Naive thymus-derived CD8-positive, alpha-beta T cell (primary cell): Measurements from ENCODE around the gene GFOD2. TPM values are rescaled to one million over a fixed set of nuclear protein-coding genes. Genes with fewer than 3 reads are reported as not detected.

Experiments
- ATAC-seq, 2 donors: fragments of 150-1000 bp; cut with Tn5 transposase in 1 of 2; sonication (Bioruptor Pico), chemical (Tn5 transposase) in 1 of 2; 1 replicate in 1 of 2; 2 replicates in 1 of 2; pipeline ENCODE4 v1.10.0; 2021; ENCODE audit warnings: mild to moderate bottlenecking in 2 of 2, moderate library complexity in 2 of 2
- POLR2A ChIA-PET: fragments of 350-600 bp; sonication (Branson Sonifier 250); formaldehyde crosslinking; loops from one replicate; lab custom pipeline; 2021; ENCODE audit warnings: antibody characterized with exemption; lab: Charles Lee
- DNase-seq, 10 donors: peaks; one replicate each; pipeline versions ENCODE4 v3.0.0 to v3.0.0-alpha.2; 2020 to 2022
- H3K27ac Mint-ChIP-seq, 10 donors: one replicate each; pipeline ENCODE4 v1.8.0; 2020 to 2022; ENCODE audit warnings: mild to moderate bottlenecking in 10 of 10, mixed read lengths in 10 of 10, moderate library complexity in 4 of 10, inconsistent platforms in 1 of 10
- H3K27me3 Mint-ChIP-seq, 5 donors: one replicate each; pipeline ENCODE4 v1.8.0; 2021 to 2022; ENCODE audit warnings: mixed read lengths in 5 of 5
- H3K36me3 Mint-ChIP-seq, 3 donors: one replicate each; pipeline ENCODE4 v1.8.0; 2020 to 2022; ENCODE audit warnings: mixed read lengths in 3 of 3, mild to moderate bottlenecking in 2 of 3, inconsistent platforms in 1 of 3
- H3K4me1 Mint-ChIP-seq, 4 donors: one replicate each; pipeline ENCODE4 v1.8.0; 2021 to 2022; ENCODE audit warnings: mixed read lengths in 4 of 4
- H3K4me3 Mint-ChIP-seq, 10 donors: one replicate each; pipeline ENCODE4 v1.8.0; 2020 to 2022; ENCODE audit warnings: mild to moderate bottlenecking in 10 of 10, mixed read lengths in 10 of 10, moderate library complexity in 6 of 10, inconsistent platforms in 1 of 10
- H3K9me3 Mint-ChIP-seq, 9 donors: one replicate each; pipeline ENCODE4 v1.8.0; 2020 to 2022; ENCODE audit warnings: mixed read lengths in 9 of 9, mild to moderate bottlenecking in 3 of 9, inconsistent platforms in 1 of 9, moderate library complexity in 1 of 9
- polyA plus RNA-seq, 3 donors: library from polyadenylated mRNA; unstranded; fragments of 300-500 nt; fragmentation: Illumina TruSeq; gene quantifications; one replicate each; pipeline ENCODE4 v1.2.3, GENCODE V29; 2021
- total RNA-seq, 8 experiments: library from RNA in 2 of 8; stranded (reverse) in 2 of 8; gene quantifications; one replicate each; pipeline ENCODE4 v1.2.3 and lab custom pipeline; 2021 to 2026

GFOD2 gene
- total and polyA plus RNA-seq, 5 experiments from 2014 or later = 6.0 to 13.0 (median 10.9) TPM

DNA sequence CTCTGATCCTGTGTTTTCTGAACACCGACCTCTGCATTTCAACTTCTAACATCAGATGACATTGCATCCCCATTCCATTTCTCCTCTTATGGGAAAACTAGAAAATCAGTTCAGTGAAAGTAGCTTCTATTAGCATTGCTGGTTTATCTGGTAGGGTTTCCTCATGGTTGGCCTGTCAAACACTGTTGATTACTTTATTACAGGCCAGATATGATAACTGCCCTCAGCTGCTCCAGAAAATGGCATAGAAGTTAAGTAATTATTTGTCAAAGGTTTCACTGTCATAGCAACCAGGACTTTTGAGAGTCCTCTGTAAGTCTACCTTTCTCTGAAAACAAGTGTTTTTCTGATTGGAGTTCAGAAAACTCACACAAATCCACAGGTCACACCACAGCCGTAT is 3.0 kb downstream of the GFOD2 start:
- ATAC-seq = no peak
- Mint-ChIP-seq H3K27ac (no peak overlapping the region), H3K36me3 (peaks cover 0 to 2% (median 0%) of the 10 kb centered on the region in 3 donors), H3K4me3 (peak overlapping the region in 1 of 10 donors; percentile 29), H3K9me3 (no peaks in the 10 kb centered on the region), H3K27me3 (no peaks in the 10 kb centered on the region), H3K4me1 (peaks cover 29 to 53% (median 38%) of the 10 kb centered on the region in 4 donors)
- POLR2A ChIA-PET = no interaction called here
- DNase-seq = no peak

DNA sequence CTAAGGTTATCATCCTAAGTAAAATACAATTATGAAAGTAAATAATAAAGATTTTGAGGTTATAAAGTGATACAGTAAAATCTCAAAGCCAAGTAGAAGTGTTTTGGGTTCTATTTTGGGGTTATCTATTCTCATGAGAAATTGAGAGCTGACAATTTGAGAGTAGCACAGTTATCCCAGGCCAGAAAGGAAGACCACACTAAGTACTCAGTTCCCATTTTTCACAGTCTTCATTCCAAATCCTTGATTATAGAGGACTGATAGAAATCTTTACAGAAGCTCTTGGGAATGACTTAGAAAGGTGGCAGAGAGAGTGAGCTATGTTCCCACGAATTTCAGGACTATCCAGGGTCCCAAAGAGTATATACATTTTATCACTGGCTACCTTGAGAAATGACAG is 4.6 kb downstream of the GFOD2 start:
- POLR2A ChIA-PET = interaction anchor here (0.5 to 1.0 kb wide), 2 partner anchors 102 to 221 kb away, joined by 3 read pairs; no protein-coding TSS in a partner anchor
- no peaks in the 10 kb centered on the region for H3K9me3 Mint-ChIP-seq
- no peaks in the 10 kb centered on the region for H3K27me3 Mint-ChIP-seq
- H3K36me3 Mint-ChIP-seq = peaks cover 0 to 2% (median 0%) of the 10 kb centered on the region in 3 donors
- DNase-seq (no peak), ATAC-seq (no peak)
- H3K4me1 Mint-ChIP-seq = peaks cover 20 to 39% (median 30%) of the 10 kb centered on the region in 4 donors
- no peak overlapping the region for H3K27ac Mint-ChIP-seq
- H3K4me3 Mint-ChIP-seq = no peak overlapping the region

DNA sequence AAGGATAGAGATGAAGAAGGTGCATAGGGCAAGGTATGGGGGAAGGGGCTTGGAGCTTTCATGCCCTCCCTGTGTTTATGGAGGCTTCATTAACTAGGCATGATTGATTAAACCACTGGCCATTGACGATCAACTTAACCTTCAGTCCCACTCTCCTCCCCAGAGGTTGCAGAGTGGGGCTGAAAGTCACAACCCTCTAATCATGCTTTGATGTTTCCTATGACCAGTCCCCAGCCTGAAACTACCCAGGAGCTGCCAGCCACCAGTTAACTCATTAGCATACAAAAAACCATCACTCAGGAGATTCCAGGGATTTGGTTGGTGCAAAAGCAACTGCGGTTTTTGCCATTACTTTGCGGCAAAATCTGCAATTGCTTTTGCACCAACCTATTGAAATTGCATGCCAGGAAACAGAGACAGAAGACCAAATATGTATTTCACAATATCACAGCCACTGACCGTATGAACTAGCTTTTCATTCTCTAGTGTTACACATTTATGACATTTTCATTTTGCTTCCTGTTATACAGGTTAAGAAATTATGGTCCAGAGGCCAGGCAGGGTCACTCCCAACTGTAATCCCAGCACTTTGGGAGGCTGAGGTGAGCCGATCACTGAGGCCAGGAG is 5.4 kb downstream of the GFOD2 start:
- ATAC-seq (no peak), DNase-seq (no peak)
- H3K27me3 Mint-ChIP-seq = no peaks in the 10 kb centered on the region
- H3K9me3 Mint-ChIP-seq = no peaks in the 10 kb centered on the region
- H3K4me3 Mint-ChIP-seq = no peak overlapping the region
- peaks cover 15 to 37% (median 25%) of the 10 kb centered on the region in 4 donors for H3K4me1 Mint-ChIP-seq
- H3K36me3 Mint-ChIP-seq = peaks cover 0 to 2% (median 0%) of the 10 kb centered on the region in 3 donors
- POLR2A ChIA-PET = interaction anchor here (0.5 kb wide), 1 partner anchor 103 kb away, joined by 3 read pairs; no protein-coding TSS in a partner anchor
- H3K27ac Mint-ChIP-seq = no peak overlapping the region

DNA sequence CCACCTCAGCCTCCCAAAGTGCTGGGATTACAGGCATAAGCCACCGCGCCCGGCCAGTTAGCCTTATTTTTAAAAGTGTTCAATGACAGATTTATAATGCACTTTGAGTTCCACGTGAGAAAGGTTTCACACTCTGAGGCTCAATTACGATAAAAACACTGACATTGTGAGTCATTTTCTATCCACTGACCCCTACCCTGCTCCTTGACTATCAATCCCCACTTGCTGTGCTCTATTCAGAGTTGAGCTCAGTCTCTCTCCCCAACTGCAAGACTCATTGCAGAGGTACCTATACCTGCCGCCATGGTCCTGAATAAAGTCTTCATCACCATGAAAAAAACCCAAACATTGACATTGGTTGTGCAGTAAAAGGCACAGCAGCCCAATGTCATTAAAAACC is 8.5 kb downstream of the GFOD2 start:
- Mint-ChIP-seq H3K9me3 (no peaks in the 10 kb centered on the region), H3K4me1 (peaks cover 0 to 19% (median 12%) of the 10 kb centered on the region in 4 donors), H3K27me3 (no peaks in the 10 kb centered on the region), H3K4me3 (no peak overlapping the region), H3K36me3 (peaks cover 0 to 2% (median 2%) of the 10 kb centered on the region in 3 donors), H3K27ac (peak overlapping the region in 3 of 10 donors; percentile 33 to 68 (median 43))
- POLR2A ChIA-PET = no interaction called here
- DNase-seq = no peak
- no peak for ATAC-seq

DNA sequence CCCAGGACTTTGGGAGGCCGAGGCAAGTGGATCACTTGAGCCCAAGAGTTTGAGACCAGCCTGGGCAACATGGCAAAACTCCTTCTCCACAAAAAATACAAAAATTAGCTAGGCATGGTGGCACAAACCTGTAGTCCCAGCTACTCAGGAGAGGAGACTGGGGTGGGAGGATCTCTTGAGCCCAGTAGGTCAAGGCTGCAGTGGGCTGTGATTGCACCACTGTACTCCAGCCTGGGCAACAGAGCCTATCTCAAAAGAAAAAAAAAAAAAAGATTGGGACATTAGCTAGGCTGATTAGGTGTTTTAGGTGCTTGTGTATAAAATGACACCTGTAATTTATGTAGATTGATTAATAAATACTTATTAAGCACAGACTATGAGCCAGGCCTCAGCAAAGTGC is 10.1 kb downstream of the GFOD2 start:
- no peak for DNase-seq
- no peak for ATAC-seq
- no peaks in the 10 kb centered on the region for H3K9me3 Mint-ChIP-seq
- peaks cover 7 to 24% (median 15%) of the 10 kb centered on the region in 4 donors for H3K4me1 Mint-ChIP-seq
- no peak overlapping the region for H3K4me3 Mint-ChIP-seq
- POLR2A ChIA-PET = interaction anchor here (1.4 kb wide), 1 partner anchor 9 kb away, joined by 4 read pairs; no protein-coding TSS in a partner anchor
- peaks cover 0 to 2% (median 2%) of the 10 kb centered on the region in 3 donors for H3K36me3 Mint-ChIP-seq
- no peak overlapping the region for H3K27ac Mint-ChIP-seq
- H3K27me3 Mint-ChIP-seq = no peaks in the 10 kb centered on the region

DNA sequence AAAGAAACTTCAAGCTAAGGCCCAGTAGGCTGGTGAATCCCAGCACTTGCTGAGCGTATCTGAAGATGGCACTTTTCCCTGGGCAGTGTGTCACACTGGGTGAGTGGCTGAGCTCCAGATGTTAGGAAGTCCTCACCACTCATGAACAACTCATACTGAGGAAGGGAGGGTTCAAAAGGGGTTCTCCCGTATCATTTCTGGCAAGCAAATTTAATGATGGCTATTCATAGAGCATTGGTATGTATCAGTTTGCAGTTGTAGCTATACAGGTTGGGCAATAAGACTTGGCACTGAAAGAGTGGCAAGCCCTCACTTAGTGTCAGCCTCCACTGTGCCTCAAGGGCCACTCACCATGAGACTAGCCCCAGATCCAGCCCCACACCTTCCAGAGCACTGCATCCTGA is 10.7 kb downstream of the GFOD2 start:
- peak overlapping the region in 2 of 10 donors; percentile 17 to 60 for H3K27ac Mint-ChIP-seq
- POLR2A ChIA-PET = interaction anchor here (1.4 kb wide), 1 partner anchor 10 kb away, joined by 4 read pairs; no protein-coding TSS in a partner anchor
- peaks cover 0 to 2% (median 2%) of the 10 kb centered on the region in 3 donors for H3K36me3 Mint-ChIP-seq
- H3K4me3 Mint-ChIP-seq = no peak overlapping the region
- no peaks in the 10 kb centered on the region for H3K27me3 Mint-ChIP-seq
- peaks cover 13 to 30% (median 19%) of the 10 kb centered on the region in 4 donors for H3K4me1 Mint-ChIP-seq
- ATAC-seq = no peak
- no peak for DNase-seq
- H3K9me3 Mint-ChIP-seq = no peaks in the 10 kb centered on the region

DNA sequence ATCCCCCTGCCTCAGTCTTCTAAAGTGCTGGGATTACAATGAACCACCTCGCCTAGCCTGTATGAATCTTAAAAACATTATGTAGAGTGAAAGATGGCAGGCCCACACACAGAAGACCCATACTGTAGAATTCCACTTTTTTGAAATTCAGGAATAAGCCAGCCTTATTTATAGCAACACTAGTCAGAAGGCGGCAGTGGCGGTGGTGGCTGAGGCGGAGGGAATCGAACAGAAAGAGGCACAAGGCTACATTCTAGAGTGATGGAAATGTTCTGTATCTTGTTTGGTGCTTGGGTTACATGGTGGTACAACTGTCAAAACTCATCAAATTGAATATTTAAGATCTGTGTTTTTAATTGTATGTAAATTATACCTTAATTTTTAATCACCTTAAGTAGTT is 11.3 kb downstream of the GFOD2 start:
- Mint-ChIP-seq H3K4me1 (peaks cover 15 to 36% (median 25%) of the 10 kb centered on the region in 4 donors), H3K4me3 (no peak overlapping the region), H3K9me3 (no peaks in the 10 kb centered on the region), H3K27ac (peak overlapping the region in 1 of 10 donors; percentile 78), H3K36me3 (peaks cover 0 to 2% (median 2%) of the 10 kb centered on the region in 3 donors), H3K27me3 (no peaks in the 10 kb centered on the region)
- ATAC-seq (no peak), DNase-seq (no peak)
- POLR2A ChIA-PET = no interaction called here

DNA sequence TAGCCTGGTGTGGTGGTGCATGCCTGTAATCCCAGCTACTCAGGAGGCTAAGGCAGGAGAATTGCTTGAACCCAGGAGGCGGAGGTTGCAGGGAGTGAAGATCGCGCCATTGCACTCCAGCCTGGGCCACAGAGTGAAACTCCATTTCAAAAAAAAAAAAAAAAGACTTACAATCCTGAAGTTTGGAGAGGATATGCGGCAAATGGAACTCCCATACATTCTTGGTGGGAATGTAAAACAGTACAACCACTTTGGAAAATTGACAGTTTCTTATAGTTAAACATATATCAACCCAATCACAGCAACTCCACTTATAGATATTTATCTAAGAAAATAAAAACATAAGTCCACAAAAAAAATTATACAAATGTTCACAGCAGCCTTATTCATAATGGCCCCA is 11.9 kb downstream of the GFOD2 start:
- POLR2A ChIA-PET = no interaction called here
- Mint-ChIP-seq H3K27me3 (no peaks in the 10 kb centered on the region), H3K27ac (no peak overlapping the region), H3K4me1 (peaks cover 15 to 36% (median 26%) of the 10 kb centered on the region in 4 donors), H3K4me3 (no peak overlapping the region), H3K36me3 (peaks cover 0 to 2% (median 2%) of the 10 kb centered on the region in 3 donors), H3K9me3 (no peaks in the 10 kb centered on the region)
- DNase-seq = no peak
- ATAC-seq = no peak

DNA sequence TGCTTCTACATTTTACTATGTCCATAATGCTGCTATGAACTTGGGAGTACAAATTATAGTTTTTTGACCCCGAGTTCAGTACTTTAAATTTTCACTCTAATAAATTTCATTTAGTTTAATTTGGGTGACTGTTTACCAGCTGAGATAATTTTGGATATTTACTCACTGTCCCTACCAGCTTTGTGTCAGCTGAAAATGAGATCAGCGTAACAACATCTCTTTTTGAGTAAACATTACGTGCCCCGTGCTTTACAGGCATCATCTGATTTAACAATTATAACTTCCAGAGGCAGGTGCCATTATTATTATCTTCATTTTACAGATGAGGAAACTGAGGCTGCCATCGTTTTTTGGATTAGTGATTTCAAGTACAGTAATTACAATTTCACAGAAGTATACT is 15.0 kb downstream of the GFOD2 start:
- Mint-ChIP-seq H3K27me3 (no peaks in the 10 kb centered on the region), H3K4me1 (peaks cover 10 to 33% (median 19%) of the 10 kb centered on the region in 4 donors), H3K36me3 (peaks cover 0 to 2% (median 0%) of the 10 kb centered on the region in 3 donors), H3K27ac (peak overlapping the region in 6 of 10 donors; percentile 23 to 86 (median 70)), H3K9me3 (no peaks in the 10 kb centered on the region), H3K4me3 (no peak overlapping the region)
- no peak for ATAC-seq
- POLR2A ChIA-PET = no interaction called here
- DNase-seq = no peak

DNA sequence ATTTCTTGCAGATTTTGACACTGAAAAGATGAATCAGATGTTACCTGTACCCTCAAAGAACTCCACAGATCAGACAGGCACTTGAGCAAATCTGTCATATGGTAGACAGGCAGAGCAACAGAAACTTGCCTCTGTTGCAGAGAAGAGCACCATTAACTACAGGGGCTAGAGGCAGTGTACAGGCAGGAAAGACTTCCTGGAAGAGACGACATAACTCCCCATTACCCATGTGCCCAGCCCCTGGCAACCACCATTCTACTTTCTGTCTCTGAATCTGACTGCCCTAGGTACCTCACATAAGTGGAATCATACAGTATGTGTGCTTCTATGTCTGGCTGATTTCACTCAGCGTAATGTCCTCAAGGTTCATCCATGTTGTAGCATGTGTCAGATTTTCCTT is 15.5 kb downstream of the GFOD2 start:
- DNase-seq (peak in 2 of 10 donors; percentile 5 to 16), ATAC-seq (peak; percentile 58 to 80)
- Mint-ChIP-seq H3K36me3 (peaks cover 0 to 2% (median 2%) of the 10 kb centered on the region in 3 donors), H3K4me1 (peaks cover 10 to 33% (median 19%) of the 10 kb centered on the region in 4 donors), H3K9me3 (no peaks in the 10 kb centered on the region), H3K4me3 (peak overlapping the region in 6 of 10 donors; percentile 2 to 26 (median 13)), H3K27me3 (no peaks in the 10 kb centered on the region), H3K27ac (peak overlapping the region; percentile 23 to 87 (median 73))
- POLR2A ChIA-PET = no interaction called here

DNA sequence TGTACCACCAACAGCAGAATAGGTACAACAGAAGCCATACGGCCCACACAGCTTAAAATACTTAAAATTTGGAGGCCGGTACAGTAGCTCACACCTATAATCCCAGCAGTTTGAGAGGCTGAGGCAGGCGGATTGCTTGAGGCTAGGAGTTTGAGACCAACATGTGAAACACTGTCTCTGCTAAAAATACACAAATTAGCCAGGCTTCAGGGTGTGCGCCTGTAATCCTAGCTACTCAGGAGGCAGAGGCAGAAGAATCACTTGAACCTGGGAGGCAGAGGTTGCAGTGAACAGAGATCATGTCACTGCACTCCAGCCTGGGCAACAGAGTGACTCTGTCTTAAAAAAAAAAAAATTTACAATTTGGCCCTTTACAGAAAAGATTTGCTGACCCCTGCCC is 17.0 kb downstream of the GFOD2 start:
- peaks cover 0 to 8% (median 2%) of the 10 kb centered on the region in 3 donors for H3K36me3 Mint-ChIP-seq
- no peaks in the 10 kb centered on the region for H3K27me3 Mint-ChIP-seq
- POLR2A ChIA-PET = no interaction called here
- no peak overlapping the region for H3K4me3 Mint-ChIP-seq
- ATAC-seq (no peak), DNase-seq (no peak)
- H3K9me3 Mint-ChIP-seq = no peaks in the 10 kb centered on the region
- peak overlapping the region in 2 of 10 donors; percentile 14 to 15 for H3K27ac Mint-ChIP-seq
- peaks cover 10 to 30% (median 19%) of the 10 kb centered on the region in 4 donors for H3K4me1 Mint-ChIP-seq

DNA sequence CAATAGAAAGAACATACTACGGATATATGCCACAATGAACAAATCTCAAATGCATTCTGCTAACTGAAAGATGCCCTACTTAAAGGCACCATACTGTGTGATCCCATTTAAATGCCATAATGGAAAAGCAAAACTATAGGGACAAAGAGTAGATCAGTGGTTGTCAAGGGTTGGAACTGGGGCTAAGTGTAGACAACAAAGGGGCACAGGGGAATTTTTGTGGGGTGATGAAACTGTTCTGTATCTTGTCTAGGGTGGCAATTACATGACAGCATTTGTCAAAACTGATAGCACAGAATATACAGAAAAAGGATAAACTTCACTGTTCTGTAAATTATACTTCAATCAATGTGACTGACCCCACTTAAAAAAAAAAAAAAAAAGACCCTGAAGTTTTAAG is 17.7 kb downstream of the GFOD2 start:
- Mint-ChIP-seq H3K4me1 (peaks cover 10 to 30% (median 19%) of the 10 kb centered on the region in 4 donors), H3K27ac (peak overlapping the region in 3 of 10 donors; percentile 16 to 52 (median 16)), H3K27me3 (no peaks in the 10 kb centered on the region), H3K9me3 (no peaks in the 10 kb centered on the region), H3K4me3 (no peak overlapping the region), H3K36me3 (peaks cover 0 to 10% (median 0%) of the 10 kb centered on the region in 3 donors)
- ATAC-seq (no peak), DNase-seq (no peak)
- POLR2A ChIA-PET = no interaction called here

DNA sequence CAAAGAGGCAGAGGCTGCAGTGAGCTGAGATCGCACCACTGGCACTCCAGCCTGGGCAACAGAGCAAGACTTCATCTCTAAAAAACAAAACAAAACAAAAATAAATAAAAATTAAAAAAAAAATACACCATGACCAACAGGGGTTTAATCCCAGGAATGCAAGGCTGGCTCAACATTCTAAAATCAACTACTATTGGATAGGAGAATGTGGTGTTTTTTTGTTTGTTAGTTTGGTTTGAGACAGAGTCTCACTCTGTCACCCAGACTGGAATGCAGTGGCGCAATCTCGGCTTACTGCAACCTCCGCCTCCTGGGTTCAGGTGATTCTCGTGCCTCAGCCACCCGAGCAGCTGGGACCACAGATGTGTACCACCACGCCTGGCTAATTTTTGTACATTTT is 19.9 kb downstream of the GFOD2 start:
- ATAC-seq = no peak
- Mint-ChIP-seq H3K27ac (no peak overlapping the region), H3K9me3 (no peaks in the 10 kb centered on the region), H3K36me3 (peaks cover 0 to 10% (median 0%) of the 10 kb centered on the region in 3 donors), H3K4me1 (peaks cover 10 to 25% (median 13%) of the 10 kb centered on the region in 4 donors), H3K27me3 (no peaks in the 10 kb centered on the region), H3K4me3 (no peak overlapping the region)
- no peak for DNase-seq
- POLR2A ChIA-PET = no interaction called here
